ENCODE results near the gene UNC13A.
A peak's percentile ranks its signal among the peaks of the same experiment; 100 is the strongest.

Gene UNC13A

GRCh38 chr19:17606590-17607185 lies 81.5 kb downstream of the UNC13A start (continued):
- TF ChIP-seq CSRNP3 (CRISPR knock-in tag; IDR thresholded peaks at IDR 0.05) (no peak), ZNF565 (CRISPR knock-in tag; conservative IDR thresholded peaks at IDR 0.05; ENCODE audit: low read depth) (no peak), OSR1 (CRISPR knock-in tag; IDR thresholded peaks at IDR 0.05) (no peak), PPARA (CRISPR knock-in tag; IDR thresholded peaks at IDR 0.05; ENCODE audit: borderline replicate concordance) (no peak), ZFP30 (CRISPR knock-in tag; IDR thresholded peaks at IDR 0.05) (no peak), RARB (CRISPR knock-in tag; IDR thresholded peaks at IDR 0.05) (no peak), ARNTL (CRISPR knock-in tag; IDR thresholded peaks at IDR 0.05; ENCODE audit: borderline replicate concordance, low read depth) (no peak), GLIS3 (CRISPR knock-in tag; IDR thresholded peaks at IDR 0.05) (no peak), ESRRG (CRISPR knock-in tag; IDR thresholded peaks at IDR 0.05) (no peak)

GRCh38 chr19:17605761-17606589 lies 82.2 kb downstream of the UNC13A start:
- TF ChIP-seq CSDC2 (CRISPR knock-in tag; IDR thresholded peaks at IDR 0.05) = 0 out of 2 replicates have a peak, but pooled peaks have one; percentile 21
- peak; percentile 81 for TF ChIP-seq ZFP3 (CRISPR knock-in tag; IDR thresholded peaks at IDR 0.05)
- TF ChIP-seq ZC3H10 (CRISPR knock-in tag; IDR thresholded peaks at IDR 0.05) = no peak
- peak; percentile 76 for ATAC-seq

- no peak for TF ChIP-seq TSHZ2 (CRISPR knock-in tag; IDR thresholded peaks at IDR 0.05)
- no peak for TF ChIP-seq ZNF8 (CRISPR knock-in tag; IDR thresholded peaks at IDR 0.05)
- no peak for TF ChIP-seq ARNTL (CRISPR knock-in tag; IDR thresholded peaks at IDR 0.05; ENCODE audit: borderline replicate concordance, low read depth)
- TF ChIP-seq CSRNP3 (CRISPR knock-in tag; IDR thresholded peaks at IDR 0.05) = no peak
- no peak for TF ChIP-seq ZC3H10 (CRISPR knock-in tag; IDR thresholded peaks at IDR 0.05)
- no peak for TF ChIP-seq PATZ1 (CRISPR knock-in tag; IDR thresholded peaks at IDR 0.05; ENCODE audit: borderline replicate concordance)
- TF ChIP-seq GLIS3 (CRISPR knock-in tag; IDR thresholded peaks at IDR 0.05) = no peak
- no peak for TF ChIP-seq CSDC2 (CRISPR knock-in tag; IDR thresholded peaks at IDR 0.05)
- ATAC-seq = no peak
Observed at GRCh38 chr19:17605117-17605516, 83.0 kb downstream of the UNC13A start.

- no peak for ATAC-seq
- TF ChIP-seq PPARA (CRISPR knock-in tag; IDR thresholded peaks at IDR 0.05; ENCODE audit: borderline replicate concordance) (no peak), BACH2 (CRISPR knock-in tag; IDR thresholded peaks at IDR 0.05; ENCODE audit: borderline replicate concordance) (no peak), SNAI2 (CRISPR knock-in tag; IDR thresholded peaks at IDR 0.05) (no peak), CSRNP3 (CRISPR knock-in tag; IDR thresholded peaks at IDR 0.05) (no peak), CREB5 (CRISPR knock-in tag; IDR thresholded peaks at IDR 0.05; ENCODE audit: low read depth) (no peak), OSR1 (CRISPR knock-in tag; IDR thresholded peaks at IDR 0.05) (no peak), PATZ1 (CRISPR knock-in tag; IDR thresholded peaks at IDR 0.05; ENCODE audit: borderline replicate concordance) (no peak), GLIS3 (CRISPR knock-in tag; IDR thresholded peaks at IDR 0.05) (no peak), TOX (CRISPR knock-in tag; IDR thresholded peaks at IDR 0.05; ENCODE audit: borderline replicate concordance) (no peak), CSDC2 (CRISPR knock-in tag; IDR thresholded peaks at IDR 0.05) (no peak), ZNF565 (CRISPR knock-in tag; conservative IDR thresholded peaks at IDR 0.05; ENCODE audit: low read depth) (no peak)
Observed at GRCh38 chr19:17604372-17605025, 83.7 kb downstream of the UNC13A start.
